Stomach (tissue), 9 donors: ENCODE data around the gene SAMD15. TPM values are rescaled to one million over a fixed set of nuclear protein-coding genes. Genes with fewer than 3 reads are reported as not detected.

ENCODE experiments used
- DNase-seq, 2 donors: peaks; one replicate each; pipeline versions ENCODE4 v3.0.0 to v3.0.0-alpha.2; 2013 to 2019
- H3K27ac ChIP-seq, 5 donors: fragments of 200-600 bp in 4 of 5; sonication (generic) in 4 of 5; one replicate each; pipeline ENCODE4 v1.5.1; 2013 to 2019; ENCODE audit warnings: mild to moderate bottlenecking in 1 of 5, moderate library complexity in 1 of 5
- H3K27me3 ChIP-seq, 3 donors: fragments of 200-600 bp; sonication (generic); one replicate each; pipeline ENCODE4 v1.5.1; 2017 to 2019; ENCODE audit warnings: mixed run types in 1 of 3
- H3K36me3 ChIP-seq, 4 donors: fragments of 200-600 bp; sonication (generic); 1 replicate in 3 of 4; 2 replicates in 1 of 4; pipeline ENCODE4 v1.5.1; 2016 to 2019
- H3K4me1 ChIP-seq, 4 donors: fragments of 200-600 bp; sonication (generic); one replicate each; pipeline ENCODE4 v1.5.1; 2016 to 2019
- H3K4me3 ChIP-seq, 4 donors: fragments of 200-600 bp; sonication (generic) in 3 of 4; one replicate each; pipeline ENCODE4 v1.5.1; 2016 to 2019; ENCODE audit warnings: mild to moderate bottlenecking in 1 of 4
- H3K9me3 ChIP-seq, 4 donors: fragments of 200-600 bp; sonication (generic); one replicate each; pipeline ENCODE4 v1.5.1; 2016 to 2019
- EP300 ChIP-seq: sonication (generic); formaldehyde crosslinking; IDR thresholded peaks from one replicate; pipeline ENCODE4 v1.6.1; 2017; ENCODE audit warnings: antibody characterized with exemption
- POLR2A ChIP-seq, 4 donors: fragments of 450-650 bp; IDR thresholded peaks; one replicate each; pipeline ENCODE4 v1.6.1; 2016; ENCODE audit warnings: antibody characterized with exemption in 4 of 4, control low read depth in 2 of 4, mild to moderate bottlenecking in 1 of 4, moderate library complexity in 1 of 4
- POLR2AphosphoS5 ChIP-seq, 3 donors: sonication (generic); formaldehyde crosslinking; IDR thresholded peaks; one replicate each; pipeline ENCODE4 v1.6.1; 2016; ENCODE audit warnings: antibody characterized with exemption in 3 of 3
- WGBS, 5 donors: extraction: QIAGEN DNeasy Blood & Tissue Kit in 3 of 5; methylation state at CpG; one replicate each; pipeline versions ENCODE4 v1.1.5 to v1.1.7; 2013 to 2018; 5-methylcytosine and 5-hydroxymethylcytosine counted together
- intact Hi-C: fragments of 100-400 bp; cut with DNase I; formaldehyde crosslinking; loops from one replicate; pipeline ENCODE4 v1.15.1; 2023; ENCODE audit warnings: low total_unique reads
- polyA plus RNA-seq, 3 donors: library from polyadenylated mRNA; stranded (reverse); fragments of 200-250 nt; gene quantifications; one replicate each; pipeline ENCODE4 v1.2.3, GENCODE V29; 2013
- total RNA-seq, 5 donors: library from RNA; depleted of rRNA; stranded (reverse); fragments of >200 nt; gene quantifications; one replicate each; pipeline versions ENCODE4 v1.1.0 to v1.2.3, GENCODE V29; 2014 to 2016
- TF ChIP-seq, protein P1 (sequence below), 7 experiments: fragments of 450-650 bp in 4 of 7; fragments of 200-600 bp in 3 of 7; sonication (generic) in 3 of 7; IDR thresholded peaks; one replicate each; pipeline ENCODE4 v1.5.1; 2016 to 2019; ENCODE audit warnings: antibody characterized with exemption in 7 of 7, control low read depth in 2 of 7, mild to moderate bottlenecking in 1 of 7
- donor health status: healthy with polysubstance abuse.
- donor health status: Bipolar disorder and iron deficiency.
- donor health status: healthy.

Gene SAMD15
- total and polyA plus RNA-seq, 8 donors, result under 0.01 to 1.4 (median 0.52) TPM; not detected in 2

DNA sequence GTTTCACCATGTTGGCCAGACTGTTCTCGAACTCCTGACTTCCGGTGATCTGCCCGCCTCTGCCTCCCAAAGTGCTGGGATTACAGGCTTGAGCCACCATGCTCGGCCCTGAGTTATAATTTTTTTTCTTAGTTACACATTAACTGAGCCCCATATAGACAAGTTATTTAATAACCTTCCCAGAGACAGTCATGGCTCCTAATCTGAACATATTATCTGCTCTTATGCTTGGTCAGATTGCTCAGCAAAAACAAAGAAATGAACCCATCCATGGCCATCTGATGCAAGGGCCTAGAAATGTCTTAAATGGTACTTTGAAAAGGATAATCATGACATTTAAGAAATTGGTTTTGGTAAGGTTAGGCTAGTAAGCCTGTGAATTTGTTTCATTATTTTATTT is 13.0 kb downstream of the SAMD15 start:
- WGBS, 5 donors, result 81 to 93% (median 84%) methylated on average over 4 of the region's 4 CpGs
- intact Hi-C loops, result no loop called here
- H3K9me3 ChIP-seq, result no peaks in the 10 kb centered on the region
- H3K27ac ChIP-seq, result no peak overlapping the region
- no peaks in the 10 kb centered on the region for H3K27me3 ChIP-seq
- no peak overlapping the region for H3K4me3 ChIP-seq
- H3K4me1 ChIP-seq, result no peaks in the 10 kb centered on the region
- TF ChIP-seq, protein P1, sequence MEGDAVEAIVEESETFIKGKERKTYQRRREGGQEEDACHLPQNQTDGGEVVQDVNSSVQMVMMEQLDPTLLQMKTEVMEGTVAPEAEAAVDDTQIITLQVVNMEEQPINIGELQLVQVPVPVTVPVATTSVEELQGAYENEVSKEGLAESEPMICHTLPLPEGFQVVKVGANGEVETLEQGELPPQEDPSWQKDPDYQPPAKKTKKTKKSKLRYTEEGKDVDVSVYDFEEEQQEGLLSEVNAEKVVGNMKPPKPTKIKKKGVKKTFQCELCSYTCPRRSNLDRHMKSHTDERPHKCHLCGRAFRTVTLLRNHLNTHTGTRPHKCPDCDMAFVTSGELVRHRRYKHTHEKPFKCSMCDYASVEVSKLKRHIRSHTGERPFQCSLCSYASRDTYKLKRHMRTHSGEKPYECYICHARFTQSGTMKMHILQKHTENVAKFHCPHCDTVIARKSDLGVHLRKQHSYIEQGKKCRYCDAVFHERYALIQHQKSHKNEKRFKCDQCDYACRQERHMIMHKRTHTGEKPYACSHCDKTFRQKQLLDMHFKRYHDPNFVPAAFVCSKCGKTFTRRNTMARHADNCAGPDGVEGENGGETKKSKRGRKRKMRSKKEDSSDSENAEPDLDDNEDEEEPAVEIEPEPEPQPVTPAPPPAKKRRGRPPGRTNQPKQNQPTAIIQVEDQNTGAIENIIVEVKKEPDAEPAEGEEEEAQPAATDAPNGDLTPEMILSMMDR (IDR thresholded peaks at IDR 0.05), result no peak
- TF ChIP-seq EP300, result no peak
- no peak for TF ChIP-seq POLR2A (IDR thresholded peaks at IDR 0.05)
- no peak for TF ChIP-seq POLR2AphosphoS5 (IDR thresholded peaks at IDR 0.05)
- no peak for DNase-seq
- no peaks in the 10 kb centered on the region for H3K36me3 ChIP-seq

DNA sequence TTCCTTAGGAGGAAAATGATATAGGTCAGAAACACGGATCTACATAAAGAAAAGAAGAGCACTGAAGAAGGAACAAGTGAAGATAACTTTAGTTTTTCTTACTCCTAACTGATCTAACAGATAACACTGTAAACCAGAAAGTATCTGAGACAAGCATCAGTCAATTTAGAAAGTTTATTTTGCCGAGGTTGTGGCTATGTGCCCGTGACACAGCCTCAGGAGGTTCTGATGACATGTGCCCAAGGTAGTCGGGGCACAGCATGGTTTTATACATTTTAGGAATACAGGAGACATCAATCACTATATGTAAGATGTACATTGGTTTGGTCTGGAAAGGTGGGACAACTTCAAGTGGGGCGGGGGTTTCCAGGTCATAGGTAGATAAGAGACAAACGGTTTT is 23.0 kb downstream of the SAMD15 start:
- no peaks in the 10 kb centered on the region for H3K36me3 ChIP-seq
- H3K9me3 ChIP-seq, result no peaks in the 10 kb centered on the region
- H3K4me1 ChIP-seq, result no peaks in the 10 kb centered on the region
- 77 to 81% (median 81%) methylated on average over 6 of the region's 6 CpGs for WGBS, 5 donors
- TF ChIP-seq EP300 (no peak), POLR2A (IDR thresholded peaks at IDR 0.05) (no peak)
- TF ChIP-seq, protein P1 (IDR thresholded peaks at IDR 0.05), result no peak
- no peak overlapping the region for H3K4me3 ChIP-seq
- no peaks in the 10 kb centered on the region for H3K27me3 ChIP-seq
- intact Hi-C loops, result no loop called here
- DNase-seq, result no peak
- no peak overlapping the region for H3K27ac ChIP-seq

DNA sequence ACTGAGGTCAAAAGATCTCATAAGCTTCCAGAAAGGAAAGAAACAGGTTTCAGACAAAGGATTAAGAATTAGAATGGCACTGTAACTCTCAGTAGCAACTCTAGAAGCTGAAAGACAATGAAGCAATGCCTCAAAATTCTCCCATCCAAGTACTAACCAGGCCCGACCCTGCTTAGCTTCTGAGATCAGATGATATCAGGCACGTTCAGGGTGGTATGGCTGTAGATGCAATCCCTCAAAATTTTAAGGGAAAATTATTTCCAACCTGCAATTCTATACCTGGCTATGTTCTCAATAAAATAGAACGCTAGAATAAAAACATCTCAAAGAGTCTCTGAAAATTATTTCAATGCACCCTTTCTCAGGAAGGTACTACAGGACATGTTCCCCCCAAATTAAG is 26.6 kb downstream of the SAMD15 start:
- Histone ChIP-seq H3K36me3 (no peaks in the 10 kb centered on the region), H3K4me1 (no peaks in the 10 kb centered on the region), H3K27me3 (no peaks in the 10 kb centered on the region), H3K9me3 (no peaks in the 10 kb centered on the region), H3K27ac (no peak overlapping the region), H3K4me3 (no peak overlapping the region)
- TF ChIP-seq POLR2A (IDR thresholded peaks at IDR 0.05) (no peak), EP300 (no peak), POLR2AphosphoS5 (IDR thresholded peaks at IDR 0.05) (no peak)
- TF ChIP-seq, protein P1 (IDR thresholded peaks at IDR 0.05), result no peak
- WGBS, 5 donors, result 78 to 92% (median 92%) methylated on average over 3 of the region's 3 CpGs
- intact Hi-C loops, result no loop called here
- DNase-seq, result no peak

DNA sequence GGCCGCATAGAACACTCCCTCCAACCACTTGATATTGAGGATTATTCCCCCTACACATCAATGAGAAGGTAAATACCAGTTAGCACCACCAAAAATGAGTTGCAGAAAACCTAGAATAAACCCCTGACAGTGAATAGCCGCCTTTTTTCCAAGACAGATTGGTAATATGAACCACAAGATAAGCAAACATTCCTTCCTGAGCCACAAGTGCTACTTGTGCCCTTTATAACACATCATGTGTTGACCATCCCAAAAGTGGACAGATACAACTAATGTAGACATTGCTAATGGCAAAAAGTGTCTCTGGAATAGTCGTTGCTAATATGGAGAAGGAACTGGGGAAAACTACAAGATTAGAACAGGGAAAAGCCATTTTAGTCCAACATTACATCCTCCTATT is 28.9 kb downstream of the SAMD15 start:
- H3K4me1 ChIP-seq, result no peaks in the 10 kb centered on the region
- WGBS, 5 donors, result 49 to 64% (median 53%) methylated on average over 3 of the region's 3 CpGs
- intact Hi-C loops, result no loop called here
- no peak for DNase-seq
- H3K27ac ChIP-seq, result no peak overlapping the region
- H3K27me3 ChIP-seq, result no peaks in the 10 kb centered on the region
- TF ChIP-seq, protein P1 (IDR thresholded peaks at IDR 0.05), result no peak
- TF ChIP-seq POLR2AphosphoS5 (IDR thresholded peaks at IDR 0.05), result no peak
- H3K4me3 ChIP-seq, result no peak overlapping the region
- H3K9me3 ChIP-seq, result no peaks in the 10 kb centered on the region
- H3K36me3 ChIP-seq, result no peaks in the 10 kb centered on the region
